IMR-90 (cell line): ENCODE measurements around the gene DUS3L. TPM values are rescaled to one million over a fixed set of nuclear protein-coding genes. Genes with fewer than 3 reads are reported as not detected.
A peak's percentile ranks its signal among the peaks of the same experiment; 100 is the strongest.

Experiments
- ATAC-seq: fragments of 200-7000 bp; cut with Tn5 transposase; 2 replicates; pipeline ENCODE4 v1.9.1; 2020; ENCODE audit warnings: low read depth, mild to moderate bottlenecking, moderate library complexity
- BruUV-seq: library from RNA; stranded (reverse); fragments of 400-500 nt; replicated peaks from 2 replicates; lab custom pipeline; 2021; lab: Mats Ljungman, UMichigan
- CTCF ChIA-PET: fragments of 300-600 bp; formaldehyde crosslinking; extraction: SDS; loops from one replicate; lab custom pipeline; 2021; ENCODE audit warnings: antibody characterized with exemption; lab: Yijun Ruan, JAX
- POLR2A ChIA-PET: fragments of 300-600 bp; sonication (Branson Sonifier 250); formaldehyde crosslinking; loops from one replicate; lab custom pipeline; 2022; ENCODE audit warnings: antibody characterized with exemption; ENCODE audit not compliant: unreplicated experiment; lab: Charles Lee
- DNase-seq: peaks from one replicate; pipeline ENCODE4 v3.0.0; 2013
- H2AFZ ChIP-seq: replicated peaks from 2 replicates; pipeline ENCODE3; 2013; ENCODE audit warnings: low read length, mild to moderate bottlenecking; ENCODE audit not compliant: poor library complexity
- H2AK5ac ChIP-seq: 2 replicates; pipeline ENCODE4 v1.6.1; 2013; ENCODE audit warnings: low read depth, low read length, inconsistent platforms
- H2AK9ac ChIP-seq: replicated peaks from 2 replicates; pipeline ENCODE3; 2013; ENCODE audit warnings: mild to moderate bottlenecking, low read depth, low read length, moderate library complexity; ENCODE audit not compliant: poor library complexity
- H2BK120ac ChIP-seq: 2 replicates; pipeline ENCODE4 v1.6.1; 2013; ENCODE audit warnings: low read depth, low read length, inconsistent platforms
- H2BK15ac ChIP-seq: 3 replicates; pipeline ENCODE4 v1.6.1; 2013; ENCODE audit warnings: low read depth, low read length, inconsistent platforms
- H2BK20ac ChIP-seq: 2 replicates; pipeline ENCODE4 v1.6.1; 2013; ENCODE audit warnings: low read depth, mild to moderate bottlenecking, inconsistent platforms, low read length, moderate library complexity
- H2BK5ac ChIP-seq: 2 replicates; pipeline ENCODE4 v1.6.1; 2013; ENCODE audit warnings: mild to moderate bottlenecking, low read depth, low read length, inconsistent platforms; ENCODE audit not compliant: poor library complexity, severe bottlenecking
- H3K14ac ChIP-seq: replicated peaks from 2 replicates; pipeline ENCODE4 v1.6.1; 2013; ENCODE audit warnings: low read depth, low read length, inconsistent platforms
- H3K18ac ChIP-seq: 2 replicates; pipeline ENCODE4 v1.6.1; 2013; ENCODE audit warnings: low read depth, low read length, control low read depth
- H3K23ac ChIP-seq: 2 replicates; pipeline ENCODE4 v1.6.1; 2013; ENCODE audit warnings: low read depth, low read length, inconsistent platforms
- H3K27ac ChIP-seq: 2 replicates; pipeline ENCODE4 v1.5.1; 2013; ENCODE audit warnings: mild to moderate bottlenecking, control low read depth, low read length; ENCODE audit not compliant: insufficient read depth
- H3K27me3 ChIP-seq: 2 replicates; pipeline ENCODE4 v1.6.1; 2013; ENCODE audit warnings: low read length; ENCODE audit not compliant: control insufficient read depth, insufficient read depth
- H3K36me3 ChIP-seq: 2 replicates; pipeline ENCODE4 v1.6.1; 2013; ENCODE audit warnings: low read length, mixed read lengths; ENCODE audit not compliant: control insufficient read depth, insufficient read depth
- H3K4ac ChIP-seq: 2 replicates; pipeline ENCODE4 v1.6.1; 2013; ENCODE audit warnings: low read depth, low read length, inconsistent platforms
- H3K4me1 ChIP-seq: 2 replicates; pipeline ENCODE4 v1.6.1; 2013; ENCODE audit warnings: low read length, mixed read lengths; ENCODE audit not compliant: control insufficient read depth, insufficient read depth
- H3K4me2 ChIP-seq: 2 replicates; pipeline ENCODE4 v1.6.1; 2013; ENCODE audit warnings: low read depth, mild to moderate bottlenecking, control low read depth, low read length, moderate library complexity
- H3K4me3 ChIP-seq: 2 replicates; pipeline ENCODE4 v1.5.1; 2013; ENCODE audit warnings: low read depth, mild to moderate bottlenecking, control low read depth, low read length, moderate library complexity; ENCODE audit not compliant: insufficient read depth
- H3K56ac ChIP-seq: 2 replicates; pipeline ENCODE4 v1.6.1; 2013; ENCODE audit warnings: low read length, inconsistent platforms; ENCODE audit not compliant: insufficient read depth; ENCODE audit errors: extremely low read depth
- H3K79me1 ChIP-seq, 2 experiments: 2 replicates each; pipeline ENCODE4 v1.6.1; 2013; ENCODE audit warnings: low read length in 2 of 2, inconsistent platforms in 1 of 2, low read depth in 1 of 2
- H3K9ac ChIP-seq: 2 replicates; pipeline ENCODE4 v1.6.1; 2013; ENCODE audit warnings: low read depth, low read length, control low read depth
- H3K9me1 ChIP-seq: 2 replicates; pipeline ENCODE4 v1.6.1; 2013; ENCODE audit warnings: low read length, inconsistent platforms; ENCODE audit not compliant: insufficient read depth
- H3K9me3 ChIP-seq: 2 replicates; pipeline ENCODE4 v1.6.1; 2013; ENCODE audit warnings: low read length; ENCODE audit not compliant: control insufficient read depth, insufficient read depth
- H4K20me1 ChIP-seq: 2 replicates; pipeline ENCODE4 v1.6.1; 2013; ENCODE audit warnings: low read length, inconsistent platforms; ENCODE audit not compliant: insufficient read depth
- H4K5ac ChIP-seq: 2 replicates; pipeline ENCODE4 v1.6.1; 2013; ENCODE audit warnings: mild to moderate bottlenecking, low read depth, low read length, control low read depth
- H4K8ac ChIP-seq, 2 experiments: 2 replicates each; pipeline ENCODE4 v1.6.1; 2013; ENCODE audit warnings: low read depth in 2 of 2, low read length in 2 of 2, control low read depth in 1 of 2, inconsistent platforms in 1 of 2
- H4K91ac ChIP-seq: 2 replicates; pipeline ENCODE4 v1.6.1; 2013; ENCODE audit warnings: low read depth, low read length, inconsistent platforms; ENCODE audit not compliant: insufficient read depth
- BHLHE40 ChIP-seq: fragments of 150-350 bp; IDR thresholded peaks from 2 replicates; pipeline ENCODE4 v1.6.1; 2016; ENCODE audit warnings: mild to moderate bottlenecking, low read depth, low read length
- NFE2L2 ChIP-seq: fragments of 150-350 bp; IDR thresholded peaks from 2 replicates; pipeline ENCODE4 v1.6.1; 2016; ENCODE audit warnings: low read depth, mild to moderate bottlenecking, low read length
- USF2 ChIP-seq: fragments of 150-350 bp; IDR thresholded peaks from 2 replicates; pipeline ENCODE4 v1.6.1; 2017; ENCODE audit warnings: mild to moderate bottlenecking, antibody characterized with exemption, low read length, low read depth
- WGBS, 2 experiments: methylation state at CpG; one replicate each; pipeline versions ENCODE4 v1.1.5 to v1.1.7; 2013; ENCODE audit warnings: missing lambda C conversion rate in 2 of 2; ENCODE audit not compliant: insufficient read length in 1 of 2; ENCODE audit errors: extremely low coverage in 2 of 2; 5-methylcytosine and 5-hydroxymethylcytosine counted together
- dilution Hi-C: fragments of 300-500 bp; cut with HindIII; formaldehyde crosslinking; loops from one replicate; pipeline ENCODE4 v1.14.3; 2018; ENCODE audit warnings: low sequenced_read_pairs; ENCODE audit not compliant: unreplicated experiment
- in situ Hi-C: fragments of 300-500 bp; cut with MboI; formaldehyde crosslinking; loops from 3 replicates; pipeline ENCODE4 v1.14.3; 2019; ENCODE audit warnings: low sequenced_read_pairs, inconsistent platforms, mixed read lengths
- intact Hi-C: fragments of 100-400 bp; cut with micrococcal nuclease; formaldehyde crosslinking; loops from 2 replicates; pipeline ENCODE4 v1.10.0; 2022
- polyA plus RNA-seq, 3 experiments: library from polyadenylated mRNA; depleted of rRNA; stranded (reverse); fragments of >200 nt; gene quantifications; 2 replicates each; pipeline ENCODE4 v1.2.3, GENCODE V29; 2012; ENCODE audit warnings: low replicate concordance in 1 of 3
- total RNA-seq: library from RNA; depleted of rRNA; stranded (reverse); fragments of >200 nt; gene quantifications from 2 replicates; pipeline ENCODE4 v1.2.3, GENCODE V29; 2012

The DUS3L gene
- total and polyA plus RNA-seq, 2 of the 4 experiments (the other 2 are of a cell fraction), result 12.4 to 21.3 TPM

GRCh38 chr19:5775668-5776309 lies 15.2 kb downstream of the DUS3L start:
- Histone ChIP-seq H3K4me2 (no peak overlapping the region), H3K79me1 (no peaks in the 10 kb centered on the region), H3K23ac (no peak overlapping the region), H3K27me3 (no peaks in the 10 kb centered on the region), H2BK5ac (no peak overlapping the region), H2BK120ac (no peak overlapping the region), H4K91ac (no peak overlapping the region), H3K36me3 (no peaks in the 10 kb centered on the region), H4K5ac (no peak overlapping the region), H2AK5ac (no peak overlapping the region), H3K9me3 (no peaks in the 10 kb centered on the region), H4K8ac (no peak overlapping the region), H3K27ac (no peak overlapping the region), H3K18ac (no peak overlapping the region), H2BK20ac (no peak overlapping the region), H3K4me3 (no peak overlapping the region), H3K9ac (no peak overlapping the region), H3K9me1 (no peaks in the 10 kb centered on the region), H2AK9ac (no peak overlapping the region), H3K56ac (no peak overlapping the region), H2AFZ (no peak overlapping the region), H3K14ac (no peak overlapping the region), H3K4ac (no peak overlapping the region), H4K20me1 (no peaks in the 10 kb centered on the region), H3K4me1 (peaks cover 4% of the 10 kb centered on the region), H2BK15ac (no peak overlapping the region)
- 70% methylated on average over 6 of the region's 17 CpGs; no CpG with 5 or more reads in 1 of the 2 experiments for WGBS, 2 experiments
- ChIA-PET POLR2A (no interaction called here), CTCF (no interaction called here)
- dilution Hi-C loops (no loop called here), in situ Hi-C loops (no loop called here), intact Hi-C loops (no loop called here)
- TF ChIP-seq NFE2L2, result no peak
- peak; percentile 11; the same call in 1 of the 2 replicates for TF ChIP-seq USF2
- TF ChIP-seq BHLHE40, result peak; percentile 64
- BruUV-seq, result no TSS peak
- peak; percentile 51 for DNase-seq
- ATAC-seq, result no peak
